Measurements from ENCODE around the gene GLTP. TPM values are rescaled to one million over a fixed set of nuclear protein-coding genes. Genes with fewer than 3 reads are reported as not detected.

Gene GLTP
- total and polyA plus RNA-seq, 2 experiments from 2014 or later, result 92.8 to 96.5 TPM

DNA sequence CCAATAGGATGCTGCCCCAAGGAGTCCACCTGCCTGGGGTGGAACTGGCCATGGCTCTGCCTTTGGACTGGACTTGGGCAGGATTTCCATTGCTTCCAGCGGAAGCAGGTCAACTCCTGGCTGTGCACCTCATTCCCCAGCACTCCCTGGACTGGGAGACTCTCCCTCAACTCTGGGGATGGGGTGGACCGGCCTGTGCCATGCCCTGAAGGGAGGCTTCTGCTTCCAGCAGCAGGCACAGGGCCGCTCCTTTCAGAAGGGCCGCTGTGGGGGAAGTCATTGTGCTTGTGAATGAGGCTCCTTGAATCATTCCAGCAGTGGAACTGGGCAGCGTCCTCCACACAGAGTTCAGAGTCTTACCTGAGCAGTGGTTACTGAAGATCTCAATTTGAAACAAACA lies 42.7 kb upstream of the GLTP start:
- 77 to 88% methylated on average over 5 of the region's 5 CpGs for WGBS, 2 experiments (ENCODE audit: low coverage in 1 of 2, low lambda C conversion rate in 2 of 2, missing lambda C conversion rate in 2 of 2)
- no peaks in the 10 kb centered on the region for H3K9me2 ChIP-seq (ENCODE audit: insufficient read depth)
- DNase-seq, result no peak
- no peak overlapping the region for H3K9ac ChIP-seq
- no peaks in the 10 kb centered on the region for H3K27me3 ChIP-seq (replicated peaks; ENCODE audit: insufficient read depth)
- in situ Hi-C loops (cut with MboI), result no loop called here
- H3K79me2 ChIP-seq (ENCODE audit: insufficient read depth), result no peaks in the 10 kb centered on the region
- H3K4me1 ChIP-seq (ENCODE audit: insufficient read depth), result no peaks in the 10 kb centered on the region
- H3K4me2 ChIP-seq (ENCODE audit: unreplicated experiment), result no peak overlapping the region
- H3K27ac ChIP-seq, result no peak overlapping the region
- no peak overlapping the region for H3K4me3 ChIP-seq
- TF ChIP-seq EZH2 (IDR thresholded peaks at IDR 0.05; ENCODE audit: insufficient read depth, poor library complexity, severe bottlenecking) (no peak), EZH2phosphoT487 (IDR thresholded peaks at IDR 0.05; ENCODE audit: insufficient read depth, low read depth) (no peak)
- H3F3A ChIP-seq (ENCODE audit: insufficient read depth), result peaks cover 5% of the 10 kb centered on the region; the same call in 1 of the 2 replicates
- no peak overlapping the region for H2AFZ ChIP-seq
- no peaks in the 10 kb centered on the region for H3K9me3 ChIP-seq (ENCODE audit: low read depth)
- no peaks in the 10 kb centered on the region for H4K20me1 ChIP-seq (ENCODE audit: insufficient read depth)
- no peaks in the 10 kb centered on the region for H3K36me3 ChIP-seq (ENCODE audit: low read depth)

DNA sequence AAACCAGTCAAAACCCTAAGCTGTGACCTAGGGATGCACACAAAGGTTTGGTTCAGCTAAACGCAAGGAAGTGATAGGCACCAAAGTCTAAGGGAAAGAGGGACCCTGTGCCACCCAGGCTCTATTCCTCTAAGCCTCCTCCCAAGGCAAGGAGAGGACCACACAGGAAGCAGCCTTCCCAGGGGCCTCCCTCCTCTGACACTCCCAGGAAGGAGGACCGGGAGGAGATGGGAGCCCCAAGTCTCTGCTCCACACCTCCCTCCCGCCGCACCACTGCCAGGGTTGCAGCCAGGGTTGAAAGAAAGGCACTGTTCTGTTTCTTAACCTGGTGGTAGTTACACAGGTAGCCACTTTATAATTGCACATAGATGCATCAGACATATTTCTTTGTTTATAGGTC lies 41.6 kb upstream of the GLTP start:
- H3F3A ChIP-seq (ENCODE audit: insufficient read depth), result peaks cover 5% of the 10 kb centered on the region; the same call in 1 of the 2 replicates
- H3K36me3 ChIP-seq (ENCODE audit: low read depth), result 0 out of 2 replicates have a peak, but pooled peaks cover 8% of the 10 kb centered on the region
- H4K20me1 ChIP-seq (ENCODE audit: insufficient read depth), result no peaks in the 10 kb centered on the region
- no peak overlapping the region for H3K27ac ChIP-seq
- no peaks in the 10 kb centered on the region for H3K9me3 ChIP-seq (ENCODE audit: low read depth)
- no peak overlapping the region for H3K9ac ChIP-seq
- no peaks in the 10 kb centered on the region for H3K79me2 ChIP-seq (ENCODE audit: insufficient read depth)
- 78 to 80% methylated on average over 4 of the region's 4 CpGs for whole genome bisulfite sequencing, 2 experiments (ENCODE audit: low coverage in 1 of 2, low lambda C conversion rate in 2 of 2, missing lambda C conversion rate in 2 of 2)
- H3K4me1 ChIP-seq (ENCODE audit: insufficient read depth), result no peaks in the 10 kb centered on the region
- in situ Hi-C loops (cut with MboI), result no loop called here
- TF ChIP-seq EZH2 (IDR thresholded peaks at IDR 0.05; ENCODE audit: insufficient read depth, poor library complexity, severe bottlenecking) (no peak), EZH2phosphoT487 (IDR thresholded peaks at IDR 0.05; ENCODE audit: insufficient read depth, low read depth) (no peak)
- DNase-seq, result no peak
- no peaks in the 10 kb centered on the region for H3K27me3 ChIP-seq (replicated peaks; ENCODE audit: insufficient read depth)
- H3K4me2 ChIP-seq (ENCODE audit: unreplicated experiment), result no peak overlapping the region
- no peak overlapping the region for H3K4me3 ChIP-seq
- H2AFZ ChIP-seq, result no peak overlapping the region
- no peaks in the 10 kb centered on the region for H3K9me2 ChIP-seq (ENCODE audit: insufficient read depth)

DNA sequence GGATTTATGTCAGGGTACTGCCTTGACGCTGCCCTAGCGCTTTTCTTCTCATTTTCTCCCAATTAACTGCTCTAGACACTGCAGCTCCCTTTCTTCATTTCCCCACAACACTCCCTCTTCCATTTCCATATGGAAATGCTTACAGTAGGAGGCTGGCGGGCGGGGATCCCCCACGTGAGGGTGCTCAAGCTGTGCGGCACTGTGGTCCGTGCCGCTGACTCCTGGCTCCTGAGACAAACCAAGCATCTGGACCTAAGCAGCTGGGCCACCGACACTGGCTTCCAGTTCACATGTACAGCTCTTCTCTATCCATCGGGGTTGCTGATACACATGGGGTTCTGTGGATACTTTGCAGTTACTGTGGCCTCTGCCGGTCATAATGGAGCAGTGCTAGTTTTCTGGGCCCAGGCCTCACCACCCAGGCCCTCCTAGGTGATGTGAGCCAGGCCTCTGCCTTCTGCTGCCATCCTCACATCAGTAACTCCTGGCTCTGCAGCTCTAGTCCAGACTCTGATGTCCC lies 40.0 kb upstream of the GLTP start:
- Histone ChIP-seq H3F3A (ENCODE audit: insufficient read depth) (peaks cover 5% of the 10 kb centered on the region; the same call in 1 of the 2 replicates), H2AFZ (no peak overlapping the region), H3K27me3 (replicated peaks; ENCODE audit: insufficient read depth) (no peaks in the 10 kb centered on the region), H3K9me3 (ENCODE audit: low read depth) (no peaks in the 10 kb centered on the region), H3K4me3 (no peak overlapping the region), H3K27ac (no peak overlapping the region), H4K20me1 (ENCODE audit: insufficient read depth) (no peaks in the 10 kb centered on the region), H3K4me1 (ENCODE audit: insufficient read depth) (no peaks in the 10 kb centered on the region), H3K9me2 (ENCODE audit: insufficient read depth) (no peaks in the 10 kb centered on the region), H3K79me2 (ENCODE audit: insufficient read depth) (no peaks in the 10 kb centered on the region), H3K9ac (no peak overlapping the region), H3K36me3 (ENCODE audit: low read depth) (0 out of 2 replicates have a peak, but pooled peaks cover 14% of the 10 kb centered on the region), H3K4me2 (ENCODE audit: unreplicated experiment) (no peak overlapping the region)
- 79 to 83% methylated on average over 11 of the region's 11 CpGs for WGBS, 2 experiments (ENCODE audit: low coverage in 1 of 2, low lambda C conversion rate in 2 of 2, missing lambda C conversion rate in 2 of 2)
- TF ChIP-seq EZH2 (IDR thresholded peaks at IDR 0.05; ENCODE audit: insufficient read depth, poor library complexity, severe bottlenecking), result no peak
- TF ChIP-seq EZH2phosphoT487 (IDR thresholded peaks at IDR 0.05; ENCODE audit: insufficient read depth, low read depth), result no peak
- in situ Hi-C loops (cut with MboI), result no loop called here
- no peak for DNase-seq

DNA sequence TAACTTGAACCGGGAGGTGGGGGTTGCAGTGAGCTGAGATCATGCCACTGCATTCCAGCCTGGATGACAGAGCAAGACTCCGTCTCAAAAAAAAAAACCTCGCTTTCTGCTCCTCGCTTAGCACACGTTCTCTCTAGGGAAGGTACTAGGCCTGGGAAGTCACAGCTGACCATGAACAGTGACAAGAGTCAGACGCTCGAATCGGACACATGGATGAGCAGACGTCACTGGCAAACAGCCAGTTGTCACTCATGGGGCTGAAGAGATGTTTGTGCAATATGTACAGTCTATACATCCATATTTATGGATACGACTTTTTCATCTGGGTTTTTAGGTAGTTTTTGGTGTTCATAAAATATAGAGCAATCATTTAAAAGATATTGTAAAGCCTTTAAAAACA lies 39.1 kb upstream of the GLTP start:
- Histone ChIP-seq H3K4me3 (no peak overlapping the region), H3K27me3 (replicated peaks; ENCODE audit: insufficient read depth) (no peaks in the 10 kb centered on the region), H2AFZ (no peak overlapping the region), H3K4me1 (ENCODE audit: insufficient read depth) (no peaks in the 10 kb centered on the region), H3F3A (ENCODE audit: insufficient read depth) (peaks cover 5% of the 10 kb centered on the region; the same call in 1 of the 2 replicates), H3K4me2 (ENCODE audit: unreplicated experiment) (no peak overlapping the region), H3K9ac (no peak overlapping the region), H3K79me2 (ENCODE audit: insufficient read depth) (no peaks in the 10 kb centered on the region), H3K9me3 (ENCODE audit: low read depth) (no peaks in the 10 kb centered on the region), H3K27ac (no peak overlapping the region), H3K36me3 (ENCODE audit: low read depth) (0 out of 2 replicates have a peak, but pooled peaks cover 14% of the 10 kb centered on the region), H3K9me2 (ENCODE audit: insufficient read depth) (no peaks in the 10 kb centered on the region), H4K20me1 (ENCODE audit: insufficient read depth) (no peaks in the 10 kb centered on the region)
- TF ChIP-seq EZH2phosphoT487 (IDR thresholded peaks at IDR 0.05; ENCODE audit: insufficient read depth, low read depth), result no peak
- TF ChIP-seq EZH2 (IDR thresholded peaks at IDR 0.05; ENCODE audit: insufficient read depth, poor library complexity, severe bottlenecking), result no peak
- no peak for DNase-seq
- WGBS, 2 experiments (ENCODE audit: low coverage in 1 of 2, low lambda C conversion rate in 2 of 2, missing lambda C conversion rate in 2 of 2), result 74 to 76% methylated on average over 10 of the region's 10 CpGs
- in situ Hi-C loops (cut with MboI), result no loop called here
